HG03103 (cell line): Measurements from ENCODE around the gene MAP2K5.

ENCODE experiments used
- ATAC-seq: cut with Tn5 transposase; IDR thresholded peaks from one replicate; pipeline ENCODE4 v1.9.1; 2021; ENCODE audit warnings: low read depth; ENCODE audit not compliant: unreplicated experiment

Gene MAP2K5

GRCh38 chr15:67845974-67846373 is 303.5 kb downstream of the MAP2K5 start:
- ATAC-seq: no peak

- no peak for ATAC-seq
Measured at GRCh38 chr15:67849538-67849937, 307.0 kb downstream of the MAP2K5 start.

GRCh38 chr15:67850336-67850735 is 307.8 kb downstream of the MAP2K5 start:
- no peak for ATAC-seq

- no peak for ATAC-seq
Measured at GRCh38 chr15:67850994-67851571, 308.6 kb downstream of the MAP2K5 start.

- ATAC-seq: no peak
Measured at GRCh38 chr15:67852418-67852817, 309.9 kb downstream of the MAP2K5 start.

- no peak for ATAC-seq
Measured at GRCh38 chr15:67853454-67853853, 311.0 kb downstream of the MAP2K5 start.

- no peak for ATAC-seq
Measured at GRCh38 chr15:67854358-67854757, 311.9 kb downstream of the MAP2K5 start.

GRCh38 chr15:67855842-67856241 is 313.3 kb downstream of the MAP2K5 start:
- no peak for ATAC-seq
